Spleen (tissue), 11 donors: ENCODE measurements around the gene DUSP5. TPM values are rescaled to one million over a fixed set of nuclear protein-coding genes. Genes with fewer than 3 reads are reported as not detected.

Experiments
- DNase-seq: peaks from one replicate; pipeline ENCODE4 v3.0.0-alpha.2; 2020
- H3K27ac ChIP-seq, 8 donors: fragments of 200-600 bp; sonication (generic) in 7 of 8; 1 replicate in 4 of 8; 2 replicates in 4 of 8; pipeline versions ENCODE4 v1.5.0 to v1.8.0; 2016 to 2021; ENCODE audit warnings: inconsistent platforms in 4 of 8, mild to moderate bottlenecking in 4 of 8, moderate library complexity in 1 of 8
- H3K27me3 ChIP-seq, 7 donors: fragments of 200-600 bp; sonication (generic) in 6 of 7; replicated peaks in 1 of 7; 1 replicate in 4 of 7; 2 replicates in 3 of 7; pipeline versions ENCODE4 v1.5.0 to v1.8.0; 2016 to 2021; ENCODE audit warnings: inconsistent platforms in 3 of 7, mild to moderate bottlenecking in 1 of 7
- H3K36me3 ChIP-seq, 6 donors: fragments of 200-600 bp; sonication (generic) in 5 of 6; 1 replicate in 4 of 6; 2 replicates in 2 of 6; pipeline versions ENCODE4 v1.5.0 to v1.8.0; 2016 to 2021; ENCODE audit warnings: inconsistent platforms in 2 of 6
- H3K4me1 ChIP-seq, 6 donors: fragments of 200-600 bp; sonication (generic) in 5 of 6; 1 replicate in 3 of 6; 2 replicates in 3 of 6; pipeline versions ENCODE4 v1.5.0 to v1.8.0; 2016 to 2021; ENCODE audit warnings: inconsistent platforms in 3 of 6
- H3K4me3 ChIP-seq, 8 donors: fragments of 200-600 bp; sonication (generic) in 7 of 8; 1 replicate in 4 of 8; 2 replicates in 4 of 8; pipeline versions ENCODE4 v1.5.0 to v1.8.0; 2016 to 2021; ENCODE audit warnings: inconsistent platforms in 4 of 8, mild to moderate bottlenecking in 4 of 8, moderate library complexity in 2 of 8
- H3K9me3 ChIP-seq, 8 donors: fragments of 200-600 bp; sonication (generic) in 7 of 8; 1 replicate in 4 of 8; 2 replicates in 4 of 8; pipeline versions ENCODE4 v1.5.0 to v1.8.0; 2016 to 2021; ENCODE audit warnings: inconsistent platforms in 4 of 8
- CTCF ChIP-seq, 11 experiments: fragments of 200-600 bp in 7 of 11; fragments of 450-650 bp in 4 of 11; sonication (generic) in 4 of 11; IDR thresholded peaks in 8 of 11; conservative IDR thresholded peaks in 3 of 11; 1 replicate in 7 of 11; 2 replicates in 4 of 11; pipeline versions ENCODE4 v1.4.0 to v1.8.0; 2016 to 2021; ENCODE audit warnings: antibody characterized with exemption in 11 of 11, inconsistent platforms in 4 of 11, mild to moderate bottlenecking in 1 of 11
- POLR2A ChIP-seq, 3 donors: fragments of 450-650 bp; IDR thresholded peaks; one replicate each; pipeline ENCODE4 v1.5.1; 2017; ENCODE audit warnings: antibody characterized with exemption in 3 of 3, mild to moderate bottlenecking in 1 of 3
- POLR2AphosphoS5 ChIP-seq, 3 donors: sonication (generic); formaldehyde crosslinking; IDR thresholded peaks; one replicate each; pipeline ENCODE4 v1.5.1; 2017; ENCODE audit warnings: antibody characterized with exemption in 3 of 3
- WGBS, 5 donors: extraction: QIAGEN DNeasy Blood & Tissue Kit in 3 of 5; methylation state at CpG; one replicate each; pipeline versions ENCODE4 v1.1.5 to v1.1.7; 2013 to 2018; 5-methylcytosine and 5-hydroxymethylcytosine counted together
- intact Hi-C: fragments of 100-400 bp; cut with DNase I; formaldehyde crosslinking; loops from one replicate; pipeline ENCODE4 v1.15.0; 2023; ENCODE audit warnings: low total_unique reads
- polyA plus RNA-seq, 3 donors: library from polyadenylated mRNA; stranded (reverse); fragments of 200-250 nt; gene quantifications; one replicate each; pipeline ENCODE4 v1.2.1, GENCODE V29; 2013
- total RNA-seq, 7 donors: library from RNA; depleted of rRNA in 3 of 7; stranded (reverse); fragments of >200 nt in 3 of 7; fragmentation: NEBNext Ultra II Directional in 4 of 7; extraction: Animal tissue kit (Norgen Biotek cat#: 25700) in 4 of 7; gene quantifications; one replicate each; pipeline versions ENCODE4 v1.1.0 to v1.2.1, GENCODE V29; 2016 to 2021
- donor health status: healthy with polysubstance abuse.
- donor health status: DM: no; HTN: no; CAD: no; lungs with moderate emphysema.
- donor health status: DM: no; HTN: no; CAD: no.
- donor health status: Bipolar disorder and iron deficiency.
- donor health status: healthy.
- donor health status: DM: no; HTN: no; CAD: no.
- donor health status: DM: yes; HTN: yes; CAD: no.

DUSP5 gene
- total and polyA plus RNA-seq, 10 donors: 9.7 to 71.8 (median 30.6) TPM

- TF ChIP-seq POLR2A (IDR thresholded peaks at IDR 0.05) (no peak), POLR2AphosphoS5 (IDR thresholded peaks at IDR 0.05) (no peak), CTCF (IDR thresholded peaks at IDR 0.05 in 8 of 11, conservative IDR thresholded peaks at IDR 0.05 in 3 of 11) (no peak)
- peak; percentile 34 for DNase-seq
- no peak overlapping the region for H3K27ac ChIP-seq
- no peak overlapping the region for H3K4me3 ChIP-seq
- no peaks in the 10 kb centered on the region for H3K27me3 ChIP-seq
- H3K36me3 ChIP-seq: no peaks in the 10 kb centered on the region
- intact Hi-C loops: no loop called here
- 33 to 42% (median 38%) methylated on average over 1 of the region's 1 CpG for WGBS, 5 donors
- H3K9me3 ChIP-seq: no peaks in the 10 kb centered on the region
- peaks cover 32 to 59% (median 54%) of the 10 kb centered on the region in 6 donors for H3K4me1 ChIP-seq
Measured at GRCh38 chr10:110456046-110456445, 41.7 kb upstream of the DUSP5 start.

- Histone ChIP-seq H3K36me3 (no peaks in the 10 kb centered on the region), H3K4me1 (peaks cover 32 to 64% (median 57%) of the 10 kb centered on the region in 6 donors), H3K4me3 (no peak overlapping the region), H3K27ac (no peak overlapping the region), H3K9me3 (no peaks in the 10 kb centered on the region), H3K27me3 (no peaks in the 10 kb centered on the region)
- WGBS, 5 donors: 67 to 88% (median 81%) methylated on average over 3 of the region's 3 CpGs
- DNase-seq: peak; percentile 60
- intact Hi-C loops: no loop called here
- TF ChIP-seq CTCF (IDR thresholded peaks at IDR 0.05 in 8 of 11, conservative IDR thresholded peaks at IDR 0.05 in 3 of 11): no peak
- TF ChIP-seq POLR2A (IDR thresholded peaks at IDR 0.05): no peak
- no peak for TF ChIP-seq POLR2AphosphoS5 (IDR thresholded peaks at IDR 0.05)
Measured at GRCh38 chr10:110456523-110457091, 41.1 kb upstream of the DUSP5 start.

GRCh38 chr10:110457851-110458250 is 39.9 kb upstream of the DUSP5 start:
- 65 to 73% (median 69%) methylated on average over 9 of the region's 9 CpGs for WGBS, 5 donors
- Histone ChIP-seq H3K4me1 (peaks cover 32 to 65% (median 57%) of the 10 kb centered on the region in 6 donors), H3K27ac (peak overlapping the region in 4 of 8 donors; percentile 49 to 76 (median 55)), H3K36me3 (no peaks in the 10 kb centered on the region), H3K9me3 (no peaks in the 10 kb centered on the region), H3K4me3 (no peak overlapping the region), H3K27me3 (no peaks in the 10 kb centered on the region)
- no peak for TF ChIP-seq CTCF (IDR thresholded peaks at IDR 0.05 in 8 of 11, conservative IDR thresholded peaks at IDR 0.05 in 3 of 11)
- peak; percentile 33 to 78 (median 43) for TF ChIP-seq POLR2AphosphoS5 (IDR thresholded peaks at IDR 0.05)
- DNase-seq: peak; percentile 78
- intact Hi-C loops: no loop called here

GRCh38 chr10:110458266-110458920 is 39.3 kb upstream of the DUSP5 start:
- Histone ChIP-seq H3K27ac (peak overlapping the region in 5 of 8 donors; percentile 19 to 76 (median 52)), H3K9me3 (no peaks in the 10 kb centered on the region), H3K36me3 (no peaks in the 10 kb centered on the region), H3K27me3 (no peaks in the 10 kb centered on the region), H3K4me1 (peaks cover 32 to 65% (median 57%) of the 10 kb centered on the region in 6 donors), H3K4me3 (no peak overlapping the region)
- no peak for TF ChIP-seq CTCF (IDR thresholded peaks at IDR 0.05 in 8 of 11, conservative IDR thresholded peaks at IDR 0.05 in 3 of 11)
- TF ChIP-seq POLR2A (IDR thresholded peaks at IDR 0.05): no peak
- no peak for TF ChIP-seq POLR2AphosphoS5 (IDR thresholded peaks at IDR 0.05)
- DNase-seq: peak; percentile 63
- WGBS, 5 donors: 45 to 63% (median 53%) methylated on average over 7 of the region's 7 CpGs
- intact Hi-C loops: no loop called here
